HFF-Myc (cell line): ENCODE results near the gene PARVB.

Source experiments
- DNase-seq: peaks from one replicate; pipeline ENCODE4 v3.0.0-alpha.2; 2011; ENCODE audit warnings: low read depth; ENCODE audit errors: extremely low read depth
- H3K4me3 ChIP-seq: replicated peaks from 2 replicates; pipeline ENCODE4 v1.5.1; 2011; ENCODE audit warnings: low read depth, mild to moderate bottlenecking, control low read depth, low read length
- CTCF ChIP-seq: IDR thresholded peaks from 2 replicates; pipeline ENCODE4 v1.5.1; 2012; ENCODE audit warnings: mild to moderate bottlenecking, low read depth, low read length, control low read depth; ENCODE audit errors: missing control alignments

The PARVB gene

GRCh38 chr22:44024288-44024921, at the start of gene PARVB:
Gene PARVB, plus strand, starts transcription at chr22:44024302. Its CDS starts 38 bp downstream, at chr22:44024340.
- peak within 1 kb of the TSS; percentile 77 for H3K4me3 ChIP-seq
- no peak for DNase-seq
- no peak for TF ChIP-seq CTCF

- no peak overlapping the region for H3K4me3 ChIP-seq
- DNase-seq = no peak
- TF ChIP-seq CTCF = no peak
Observed at GRCh38 chr22:43975041-43975440, 49.1 kb upstream of the PARVB start.

GRCh38 chr22:43976861-43977795, 47.0 kb upstream of the PARVB start:
- no peak overlapping the region for H3K4me3 ChIP-seq
- TF ChIP-seq CTCF = no peak
- DNase-seq = no peak

- H3K4me3 ChIP-seq = no peak overlapping the region
- DNase-seq = no peak
- TF ChIP-seq CTCF = no peak
Observed at GRCh38 chr22:43978558-43978957, 45.5 kb upstream of the PARVB start.

GRCh38 chr22:43980579-43980978, 43.5 kb upstream of the PARVB start:
- no peak for TF ChIP-seq CTCF
- no peak for DNase-seq
- no peak overlapping the region for H3K4me3 ChIP-seq

- no peak for DNase-seq
- TF ChIP-seq CTCF = no peak
- H3K4me3 ChIP-seq = no peak overlapping the region
Observed at GRCh38 chr22:43980996-43981395, 43.1 kb upstream of the PARVB start.
